Measurements from ENCODE around the gene PPP2R3A.

DNA sequence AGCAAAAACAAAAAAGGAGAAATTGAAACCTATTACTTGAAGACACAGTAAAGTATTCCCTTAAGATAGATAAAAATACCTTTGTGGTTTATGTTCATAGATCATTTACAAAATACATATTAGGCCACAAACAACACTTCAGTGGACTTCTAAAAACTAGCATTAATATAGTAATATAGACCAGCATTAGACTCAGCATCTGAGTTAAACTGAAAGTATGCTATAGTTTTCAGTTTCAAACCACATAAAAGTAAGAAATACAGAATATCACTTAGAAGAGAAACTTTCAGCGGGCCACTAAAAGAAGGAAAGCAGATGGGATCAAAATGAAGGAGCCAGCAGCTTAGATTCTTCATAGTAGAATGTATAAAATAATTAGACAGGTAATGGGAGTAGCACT, 144.0 kb downstream of the PPP2R3A start:
- TF ChIP-seq EZH2 (IDR thresholded peaks at IDR 0.05; ENCODE audit: low read depth, unreplicated experiment) = no peak
- no peak for TF ChIP-seq POLR2AphosphoS5 (IDR thresholded peaks at IDR 0.05; ENCODE audit: low read depth)
- no peak for TF ChIP-seq CTCF (conservative IDR thresholded peaks at IDR 0.05; ENCODE audit: low read depth in 2 of 2)
- no peak for TF ChIP-seq EZH2phosphoT487 (IDR thresholded peaks at IDR 0.05; ENCODE audit: unreplicated experiment)
- no peak for TF ChIP-seq CREB1 (CRISPR knock-in tag; IDR thresholded peaks at IDR 0.05; ENCODE audit: low read depth)
- no peak for TF ChIP-seq ZNF114 (CRISPR knock-in tag; IDR thresholded peaks at IDR 0.05)
- TF ChIP-seq REST (IDR thresholded peaks at IDR 0.05; ENCODE audit: unreplicated experiment) = no peak
- TF ChIP-seq STAT1 (IDR thresholded peaks at IDR 0.05; ENCODE audit: unreplicated experiment) = no peak
- no peak for TF ChIP-seq JUNB (IDR thresholded peaks at IDR 0.05; ENCODE audit: unreplicated experiment)
- no peak for TF ChIP-seq ETS1 (IDR thresholded peaks at IDR 0.05)
- TF ChIP-seq ZNF462 (CRISPR knock-in tag; IDR thresholded peaks at IDR 0.05) = no peak
